ENCODE data around the gene SLC22A31.
"Not testable (repeated sequence)": the region's sequence is repeated elsewhere in the genome, so short reads cannot be mapped to it uniquely, and the experiment has no call there.

The SLC22A31 gene

DNA sequence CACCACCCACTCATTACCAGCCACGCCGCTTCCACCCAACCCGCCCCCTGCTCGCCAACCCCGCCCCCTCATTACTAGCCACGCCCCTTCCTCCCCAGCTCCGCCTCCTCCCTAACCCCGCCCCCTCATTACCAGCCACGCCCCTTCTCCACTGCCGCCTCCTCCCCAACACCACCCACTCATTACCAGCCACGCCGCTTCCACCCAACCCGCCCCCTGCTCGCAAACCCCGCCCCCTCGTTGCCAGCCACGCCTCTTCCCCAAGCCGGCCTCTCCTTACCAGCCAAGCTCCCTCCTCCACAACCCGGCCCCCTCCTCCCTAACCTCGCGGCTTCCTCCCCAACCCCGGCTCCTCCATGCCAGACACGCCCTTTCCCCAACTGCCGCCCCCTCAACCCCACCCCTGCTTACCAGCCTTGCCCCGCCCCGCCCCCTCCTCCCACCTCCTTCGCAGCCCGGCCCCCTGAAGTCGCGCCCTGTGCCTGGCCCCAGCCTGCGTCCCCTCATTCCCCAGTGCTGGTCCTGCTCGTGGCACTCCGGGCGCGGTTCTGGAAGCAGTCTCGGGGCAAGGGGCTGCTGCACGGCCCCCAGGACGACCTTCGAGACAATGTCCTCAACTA, 7.3 kb downstream of the SLC22A31 start:
- DNase-seq = no peak

DNA sequence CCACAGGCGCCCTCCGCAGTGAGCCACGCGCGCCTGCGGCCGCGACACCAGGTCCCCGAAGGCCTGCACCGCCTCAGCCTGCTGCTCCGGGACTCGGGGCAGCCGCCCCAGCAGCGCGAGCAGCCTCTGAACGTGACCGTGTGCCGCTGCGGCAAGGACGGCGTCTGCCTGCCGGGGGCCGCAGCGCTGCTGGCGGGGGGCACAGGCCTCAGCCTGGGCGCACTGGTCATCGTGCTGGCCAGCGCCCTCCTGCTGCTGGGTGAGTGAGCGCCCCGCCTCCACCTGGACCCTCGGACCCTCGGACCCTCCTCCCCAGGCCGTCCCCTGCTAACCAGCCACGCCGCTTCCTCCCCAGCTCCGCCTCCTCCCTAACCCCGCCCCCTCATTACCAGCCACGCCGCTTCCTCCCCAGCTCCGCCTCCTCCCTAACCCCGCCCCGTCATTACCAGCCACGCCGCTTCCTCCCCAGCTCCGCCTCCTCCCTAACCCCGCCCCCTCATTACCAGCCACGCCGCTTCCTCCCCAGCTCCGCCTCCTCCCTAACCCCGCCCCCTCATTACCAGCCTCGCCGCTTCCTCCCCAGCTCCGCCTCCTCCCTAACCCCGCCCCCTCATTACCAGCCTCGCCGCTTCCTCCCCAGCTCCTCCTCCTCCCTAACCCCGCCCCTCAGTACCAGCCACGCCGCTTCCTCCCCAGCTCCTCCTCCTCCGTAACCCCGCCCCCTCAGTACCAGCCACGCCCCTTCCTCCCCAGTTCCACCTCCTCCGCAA, 8.0 kb downstream of the SLC22A31 start:
- DNase-seq = not testable (repeated sequence)

- no peak for DNase-seq
Measured at GRCh38 chr16:89191901-89192185, 8.5 kb downstream of the SLC22A31 start.

GRCh38 chr16:89191033-89191900, 9.1 kb downstream of the SLC22A31 start:
- no peak for DNase-seq

GRCh38 chr16:89190150-89190958, 10.0 kb downstream of the SLC22A31 start:
- no peak for DNase-seq

GRCh38 chr16:89189358-89190025, 10.8 kb downstream of the SLC22A31 start:
- no peak for DNase-seq

GRCh38 chr16:89188471-89189357, 11.6 kb downstream of the SLC22A31 start:
- not testable (repeated sequence) for DNase-seq

GRCh38 chr16:89187770-89188392, 12.5 kb downstream of the SLC22A31 start:
- no peak for DNase-seq

DNA sequence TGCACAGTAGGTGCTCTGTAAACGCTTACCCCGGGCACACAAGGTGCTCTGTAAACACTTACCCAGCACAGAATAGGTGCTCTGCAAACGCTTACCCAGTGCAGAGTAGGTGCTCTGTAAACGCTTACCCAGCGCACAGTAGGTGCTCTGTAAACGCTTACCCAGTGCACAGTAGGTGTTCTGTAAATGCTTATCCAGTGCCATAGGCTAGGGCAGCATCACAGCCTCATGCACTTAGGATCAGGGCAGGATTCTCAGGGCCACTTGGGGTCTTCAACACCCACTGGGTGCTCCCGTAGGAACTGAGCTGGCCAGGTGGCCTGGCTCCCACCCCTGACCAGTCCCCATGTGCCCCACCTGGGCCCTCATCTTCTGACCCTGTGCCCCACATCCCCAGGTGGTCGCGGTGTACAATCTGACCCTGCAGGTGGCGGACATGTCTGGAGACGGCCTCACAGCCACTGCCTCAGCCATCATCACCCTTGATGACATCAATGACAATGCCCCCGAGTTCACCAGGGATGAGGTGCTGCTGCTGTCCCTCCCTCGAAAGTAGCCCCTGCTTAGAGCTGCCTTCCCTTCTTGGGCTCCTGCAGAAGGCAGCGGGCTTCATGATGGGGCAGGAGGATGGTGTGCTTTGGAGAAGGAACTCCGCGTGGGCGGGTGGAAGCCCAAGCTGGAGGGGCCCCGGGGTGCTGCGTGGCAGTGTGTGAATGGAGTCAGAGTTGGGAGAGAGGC, 13.1 kb downstream of the SLC22A31 start:
- DNase-seq = peak; percentile 30 to 32

DNA sequence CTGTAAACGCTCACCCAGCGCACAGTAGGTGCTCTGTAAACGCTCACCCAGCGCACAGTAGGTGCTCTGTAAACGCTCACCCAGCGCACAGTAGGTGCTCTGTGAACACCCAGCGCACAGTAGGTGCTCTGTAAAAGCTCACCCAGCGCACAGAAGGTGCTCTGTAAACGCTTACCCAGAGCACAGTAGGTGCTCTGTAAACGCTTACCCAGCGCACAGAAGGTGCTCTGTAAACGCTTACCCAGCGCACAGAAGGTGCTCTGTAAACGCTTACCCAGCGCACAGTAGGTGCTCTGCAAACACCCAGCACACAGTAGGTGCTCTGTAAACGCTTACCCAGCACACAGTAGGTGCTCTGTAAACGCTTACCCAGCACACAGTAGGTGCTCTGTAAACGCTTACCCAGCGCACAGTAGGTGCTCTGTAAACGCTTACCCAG, 13.7 kb downstream of the SLC22A31 start:
- not testable (repeated sequence) for DNase-seq

- DNase-seq = not testable (repeated sequence)
Measured at GRCh38 chr16:89185887-89186592, 14.3 kb downstream of the SLC22A31 start.

DNA sequence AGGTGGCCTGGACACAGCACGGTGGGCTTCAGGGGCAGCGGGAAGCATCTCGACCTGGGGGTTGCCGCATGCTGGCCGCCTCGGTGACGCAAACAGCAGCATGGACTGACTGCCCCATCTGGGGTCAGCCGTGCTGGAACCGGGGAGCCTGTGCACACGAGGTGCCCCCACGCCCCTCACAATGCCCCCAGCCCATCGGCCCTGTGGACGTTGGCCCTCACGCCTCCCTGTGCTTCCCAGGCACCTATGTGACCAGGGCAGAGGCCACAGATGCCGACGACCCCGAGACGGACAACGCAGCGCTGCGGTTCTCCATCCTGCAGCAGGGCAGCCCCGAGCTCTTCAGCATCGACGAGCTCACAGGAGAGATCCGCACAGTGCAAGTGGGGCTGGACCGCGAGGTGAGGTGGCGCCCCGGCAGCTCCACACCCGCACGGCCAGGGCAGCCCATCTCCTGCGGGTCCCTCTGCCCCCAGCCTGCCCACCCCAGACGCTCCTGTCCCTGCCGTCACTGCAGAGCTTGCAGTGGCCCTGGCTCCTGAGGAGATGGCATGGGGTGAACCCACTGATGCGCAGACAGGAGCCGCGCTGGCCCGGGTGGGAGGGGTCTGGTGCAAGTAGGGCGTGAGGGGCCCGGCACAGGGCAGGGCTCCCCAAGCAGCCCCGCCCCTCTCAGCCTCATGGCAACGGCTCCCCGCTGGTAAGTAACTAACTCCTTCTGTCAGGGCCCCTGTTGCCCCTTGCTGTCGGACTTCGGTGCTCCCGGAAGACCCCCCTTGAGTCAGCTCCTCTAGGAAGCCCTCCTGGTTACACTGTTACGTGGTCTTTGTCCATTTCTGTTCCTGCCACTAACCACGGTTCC, 15.2 kb downstream of the SLC22A31 start:
- DNase-seq = no peak

GRCh38 chr16:89184677-89184932, 15.7 kb downstream of the SLC22A31 start:
- no peak for DNase-seq

GRCh38 chr16:89183975-89184676, 16.2 kb downstream of the SLC22A31 start:
- DNase-seq = no peak

DNA sequence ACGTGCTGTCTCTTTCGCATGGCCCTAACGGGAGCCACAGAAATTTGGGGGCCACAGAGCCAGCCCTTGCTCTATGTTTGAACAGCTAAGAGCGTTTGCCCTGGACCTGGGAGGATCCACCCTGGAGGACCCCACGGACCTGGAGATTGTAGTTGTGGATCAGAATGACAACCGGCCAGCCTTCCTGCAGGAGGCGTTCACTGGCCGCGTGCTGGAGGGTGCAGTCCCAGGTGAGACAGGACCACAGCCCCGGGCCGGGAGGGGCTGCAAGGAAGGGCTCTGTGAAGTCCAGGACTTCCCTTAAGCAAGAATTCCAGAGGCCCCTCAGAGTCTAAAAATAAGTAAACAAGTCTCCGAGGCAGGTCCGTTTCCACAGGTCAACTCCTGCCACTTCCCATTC, 16.9 kb downstream of the SLC22A31 start:
- DNase-seq = no peak

DNA sequence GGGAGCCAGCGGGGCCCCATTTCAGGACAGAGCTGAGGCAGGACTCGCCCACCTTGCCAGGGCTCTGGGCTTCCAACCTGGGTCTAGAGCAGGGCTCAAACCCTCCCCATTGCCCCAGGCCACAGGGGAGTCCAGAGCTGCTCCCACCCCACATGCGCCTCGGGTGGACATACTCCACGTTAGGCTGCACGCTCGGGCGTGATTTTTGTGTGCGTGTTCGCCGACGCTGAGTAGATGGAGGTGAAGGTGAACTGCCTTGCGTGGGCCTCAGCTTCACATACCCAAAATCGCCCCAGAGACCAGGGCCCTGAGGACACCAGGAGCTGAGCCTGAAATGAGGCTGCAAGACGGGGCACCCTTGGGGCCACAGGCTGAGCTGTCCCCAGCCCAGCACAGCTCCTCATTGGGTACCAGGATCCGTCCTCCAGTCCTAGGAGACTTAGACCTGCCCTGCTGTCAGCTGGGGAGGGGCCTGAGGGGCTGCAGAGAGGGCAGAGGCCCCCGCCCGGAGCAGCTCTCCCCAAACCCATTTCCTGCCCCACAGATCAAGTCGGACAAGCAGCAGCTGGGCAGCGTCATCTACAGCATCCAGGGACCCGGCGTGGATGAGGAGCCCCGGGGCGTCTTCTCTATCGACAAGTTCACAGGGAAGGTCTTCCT, 20.6 kb downstream of the SLC22A31 start:
- DNase-seq = no peak

GRCh38 chr16:89179148-89179484, 21.2 kb downstream of the SLC22A31 start:
- no peak for DNase-seq
